Liver (tissue), 9 donors: ENCODE results near the gene ILDR2. TPM values are rescaled to one million over a fixed set of nuclear protein-coding genes. Genes with fewer than 3 reads are reported as not detected.

ENCODE experiments used
- DNase-seq: peaks from one replicate; pipeline ENCODE4 v3.0.0-alpha.2; 2017; ENCODE audit warnings: low spot score
- H3K27ac ChIP-seq, 2 donors: one replicate each; pipeline ENCODE4 v1.7.0; 2013; ENCODE audit warnings: inconsistent platforms in 2 of 2, low read length in 2 of 2, control low read depth in 1 of 2, low read depth in 1 of 2, mild to moderate bottlenecking in 1 of 2
- H3K27me3 ChIP-seq, 4 donors: one replicate each; pipeline versions ENCODE4 v1.6.1 to v1.7.0; 2013; ENCODE audit warnings: low read length in 3 of 4, inconsistent platforms in 1 of 4, mild to moderate bottlenecking in 1 of 4, moderate library complexity in 1 of 4; ENCODE audit not compliant: control insufficient read depth in 4 of 4, insufficient read depth in 4 of 4
- H3K36me3 ChIP-seq, 4 donors: one replicate each; pipeline versions ENCODE4 v1.6.1 to v1.7.0; 2013; ENCODE audit warnings: low read length in 3 of 4, mild to moderate bottlenecking in 3 of 4, low read depth in 1 of 4, moderate library complexity in 1 of 4; ENCODE audit not compliant: control insufficient read depth in 4 of 4, insufficient read depth in 3 of 4
- H3K4me1 ChIP-seq, 4 donors: one replicate each; pipeline versions ENCODE4 v1.6.1 to v1.7.0; 2013; ENCODE audit warnings: low read length in 3 of 4, mild to moderate bottlenecking in 3 of 4, moderate library complexity in 1 of 4; ENCODE audit not compliant: control insufficient read depth in 4 of 4, insufficient read depth in 4 of 4
- H3K4me3 ChIP-seq, 3 donors: one replicate each; pipeline versions ENCODE4 v1.6.1 to v1.7.0; 2013; ENCODE audit warnings: low read length in 3 of 3, control low read depth in 1 of 3, low read depth in 1 of 3, mild to moderate bottlenecking in 1 of 3
- H3K9ac ChIP-seq, 2 donors: one replicate each; pipeline ENCODE4 v1.7.0; 2013; ENCODE audit warnings: low read length in 2 of 2, mild to moderate bottlenecking in 2 of 2, moderate library complexity in 2 of 2, control low read depth in 1 of 2, low read depth in 1 of 2
- H3K9me3 ChIP-seq, 4 donors: one replicate each; pipeline versions ENCODE4 v1.6.1 to v1.7.0; 2013; ENCODE audit warnings: low read length in 3 of 4; ENCODE audit not compliant: control insufficient read depth in 4 of 4
- CTCF ChIP-seq: fragments of 150-350 bp; IDR thresholded peaks from 2 replicates; pipeline ENCODE4 v1.5.1; 2017; ENCODE audit warnings: improper control_type of control experiment, low read depth, low read length; ENCODE audit not compliant: missing input control
- EGR1 ChIP-seq, 2 donors: IDR thresholded peaks; 2 replicates each; pipeline ENCODE4 v1.6.1; 2016 to 2018; ENCODE audit warnings: antibody characterized with exemption in 2 of 2, low read depth in 2 of 2
- FOXA1 ChIP-seq: IDR thresholded peaks from 2 replicates; pipeline ENCODE4 v1.6.1; 2016; ENCODE audit warnings: antibody characterized with exemption
- FOXA2 ChIP-seq: IDR thresholded peaks from 2 replicates; pipeline ENCODE4 v1.6.1; 2016; ENCODE audit warnings: antibody characterized with exemption
- GABPA ChIP-seq, 2 donors: IDR thresholded peaks in 1 of 2; conservative IDR thresholded peaks in 1 of 2; 2 replicates each; pipeline ENCODE4 v1.6.1; 2016; ENCODE audit warnings: antibody characterized with exemption in 2 of 2, mild to moderate bottlenecking in 1 of 2, moderate library complexity in 1 of 2
- HNF4G ChIP-seq: IDR thresholded peaks from 2 replicates; pipeline ENCODE4 v1.6.1; 2016; ENCODE audit warnings: antibody characterized with exemption
- JUND ChIP-seq, 2 donors: IDR thresholded peaks; 2 replicates each; pipeline ENCODE4 v1.6.1; 2016; ENCODE audit warnings: antibody characterized with exemption in 2 of 2
- NR2F2 ChIP-seq: IDR thresholded peaks from 2 replicates; pipeline ENCODE4 v1.6.1; 2016; ENCODE audit warnings: antibody characterized with exemption
- RAD21 ChIP-seq, 2 donors: IDR thresholded peaks; 2 replicates each; pipeline ENCODE4 v1.6.1; 2016; ENCODE audit warnings: antibody characterized with exemption in 2 of 2, mild to moderate bottlenecking in 2 of 2
- SP1 ChIP-seq: IDR thresholded peaks from 2 replicates; pipeline ENCODE4 v1.6.1; 2018; ENCODE audit warnings: antibody characterized with exemption, mild to moderate bottlenecking
- TAF1 ChIP-seq: conservative IDR thresholded peaks from 2 replicates; pipeline ENCODE4 v1.6.1; 2016; ENCODE audit warnings: antibody characterized with exemption, mild to moderate bottlenecking
- YY1 ChIP-seq: IDR thresholded peaks from 2 replicates; pipeline ENCODE4 v1.6.1; 2016; ENCODE audit warnings: antibody characterized with exemption, mild to moderate bottlenecking
- ZBTB33 ChIP-seq: IDR thresholded peaks from 2 replicates; pipeline ENCODE4 v1.6.1; 2016; ENCODE audit warnings: antibody characterized with exemption
- WGBS: extraction: QIAGEN DNeasy Blood & Tissue Kit; methylation state at CpG from one replicate; pipeline ENCODE4 v1.1.7; 2013; 5-methylcytosine and 5-hydroxymethylcytosine counted together
- polyA plus RNA-seq, 2 donors: library from polyadenylated mRNA; stranded (reverse) in 1 of 2; unstranded in 1 of 2; fragments of 200-250 nt in 1 of 2; fragments of >200 nt in 1 of 2; fragmentation: Nextera tagmentation in 1 of 2; extraction: Ambion mirVana in 1 of 2; gene quantifications; one replicate each; pipeline versions ENCODE4 v1.2.1 to v1.2.3, GENCODE V29; 2013 to 2015
- total RNA-seq, 2 donors: library from RNA; depleted of rRNA; stranded (reverse); fragments of >200 nt; gene quantifications; one replicate each; pipeline ENCODE4 v1.2.3, GENCODE V29; 2014
- TF ChIP-seq, protein P1 (sequence below): IDR thresholded peaks from 2 replicates; pipeline ENCODE4 v1.6.1; 2016; ENCODE audit warnings: antibody characterized with exemption, mild to moderate bottlenecking
- TF ChIP-seq, protein P2 (sequence below): IDR thresholded peaks from 2 replicates; pipeline ENCODE4 v1.6.1; 2016; ENCODE audit warnings: antibody characterized with exemption
- TF ChIP-seq, protein P3 (sequence below): IDR thresholded peaks from 2 replicates; pipeline ENCODE4 v1.6.1; 2016; ENCODE audit warnings: antibody characterized with exemption
- donor health status: healthy.
- donor health status: healthy.
- donor health status: healthy.
- donor health status: healthy.
- donor health status: healthy.

Gene ILDR2
- total and polyA plus RNA-seq, 4 donors = 0.09 to 7.4 (median 0.44) TPM

DNA sequence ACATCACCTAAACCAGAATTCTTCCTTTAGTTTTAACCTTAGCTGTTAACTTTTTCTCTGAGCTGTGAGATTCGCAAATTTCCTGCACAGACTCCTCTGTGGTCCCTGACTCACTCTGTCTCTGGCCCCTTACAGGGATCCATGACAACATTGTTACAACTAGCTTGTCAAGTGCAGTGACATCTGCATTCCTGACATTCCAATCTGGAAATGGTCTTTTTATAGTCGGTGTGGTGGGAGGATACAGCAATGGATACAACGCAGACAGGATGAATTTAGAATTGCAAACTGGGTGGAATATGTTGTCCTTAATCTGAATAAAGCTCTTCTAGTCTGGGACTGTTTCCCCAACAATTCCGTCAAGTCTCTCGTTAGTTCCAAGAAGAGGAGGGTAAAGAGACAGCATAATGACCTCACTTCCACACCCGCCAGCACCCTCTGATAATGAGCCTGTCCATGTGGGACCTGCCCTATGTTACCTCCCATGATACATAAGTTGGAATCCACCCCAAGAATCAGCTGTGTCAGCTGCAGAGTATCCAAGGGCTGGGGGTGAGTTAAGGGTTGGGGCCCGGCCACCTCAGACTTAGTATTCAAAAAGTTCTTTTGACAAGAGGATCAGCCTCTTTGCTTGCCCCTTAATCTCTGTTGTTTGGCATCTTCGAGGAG, 49.4 kb downstream of the ILDR2 start:
- 81% methylated on average over 8 of the region's 8 CpGs for WGBS
- H3K9ac ChIP-seq = no peak overlapping the region
- H3K36me3 ChIP-seq = peaks cover 0 to 1% (median 0%) of the 10 kb centered on the region in 4 donors
- no peak overlapping the region for H3K27ac ChIP-seq
- no peak overlapping the region for H3K4me3 ChIP-seq
- peaks cover 0 to 3% (median 2%) of the 10 kb centered on the region in 4 donors for H3K4me1 ChIP-seq
- TF ChIP-seq JUND (IDR thresholded peaks at IDR 0.05) (no peak), RAD21 (IDR thresholded peaks at IDR 0.05) (no peak), HNF4G (no peak), FOXA2 (no peak), GABPA (IDR thresholded peaks at IDR 0.05 in 1 of 2, conservative IDR thresholded peaks at IDR 0.05 in 1 of 2) (no peak), SP1 (no peak), NR2F2 (no peak), YY1 (no peak), TAF1 (no peak)
- TF ChIP-seq, protein P1, sequence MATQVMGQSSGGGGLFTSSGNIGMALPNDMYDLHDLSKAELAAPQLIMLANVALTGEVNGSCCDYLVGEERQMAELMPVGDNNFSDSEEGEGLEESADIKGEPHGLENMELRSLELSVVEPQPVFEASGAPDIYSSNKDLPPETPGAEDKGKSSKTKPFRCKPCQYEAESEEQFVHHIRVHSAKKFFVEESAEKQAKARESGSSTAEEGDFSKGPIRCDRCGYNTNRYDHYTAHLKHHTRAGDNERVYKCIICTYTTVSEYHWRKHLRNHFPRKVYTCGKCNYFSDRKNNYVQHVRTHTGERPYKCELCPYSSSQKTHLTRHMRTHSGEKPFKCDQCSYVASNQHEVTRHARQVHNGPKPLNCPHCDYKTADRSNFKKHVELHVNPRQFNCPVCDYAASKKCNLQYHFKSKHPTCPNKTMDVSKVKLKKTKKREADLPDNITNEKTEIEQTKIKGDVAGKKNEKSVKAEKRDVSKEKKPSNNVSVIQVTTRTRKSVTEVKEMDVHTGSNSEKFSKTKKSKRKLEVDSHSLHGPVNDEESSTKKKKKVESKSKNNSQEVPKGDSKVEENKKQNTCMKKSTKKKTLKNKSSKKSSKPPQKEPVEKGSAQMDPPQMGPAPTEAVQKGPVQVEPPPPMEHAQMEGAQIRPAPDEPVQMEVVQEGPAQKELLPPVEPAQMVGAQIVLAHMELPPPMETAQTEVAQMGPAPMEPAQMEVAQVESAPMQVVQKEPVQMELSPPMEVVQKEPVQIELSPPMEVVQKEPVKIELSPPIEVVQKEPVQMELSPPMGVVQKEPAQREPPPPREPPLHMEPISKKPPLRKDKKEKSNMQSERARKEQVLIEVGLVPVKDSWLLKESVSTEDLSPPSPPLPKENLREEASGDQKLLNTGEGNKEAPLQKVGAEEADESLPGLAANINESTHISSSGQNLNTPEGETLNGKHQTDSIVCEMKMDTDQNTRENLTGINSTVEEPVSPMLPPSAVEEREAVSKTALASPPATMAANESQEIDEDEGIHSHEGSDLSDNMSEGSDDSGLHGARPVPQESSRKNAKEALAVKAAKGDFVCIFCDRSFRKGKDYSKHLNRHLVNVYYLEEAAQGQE = no peak
- DNase-seq = no peak
- H3K27me3 ChIP-seq = no peaks in the 10 kb centered on the region
- H3K9me3 ChIP-seq = no peaks in the 10 kb centered on the region

DNA sequence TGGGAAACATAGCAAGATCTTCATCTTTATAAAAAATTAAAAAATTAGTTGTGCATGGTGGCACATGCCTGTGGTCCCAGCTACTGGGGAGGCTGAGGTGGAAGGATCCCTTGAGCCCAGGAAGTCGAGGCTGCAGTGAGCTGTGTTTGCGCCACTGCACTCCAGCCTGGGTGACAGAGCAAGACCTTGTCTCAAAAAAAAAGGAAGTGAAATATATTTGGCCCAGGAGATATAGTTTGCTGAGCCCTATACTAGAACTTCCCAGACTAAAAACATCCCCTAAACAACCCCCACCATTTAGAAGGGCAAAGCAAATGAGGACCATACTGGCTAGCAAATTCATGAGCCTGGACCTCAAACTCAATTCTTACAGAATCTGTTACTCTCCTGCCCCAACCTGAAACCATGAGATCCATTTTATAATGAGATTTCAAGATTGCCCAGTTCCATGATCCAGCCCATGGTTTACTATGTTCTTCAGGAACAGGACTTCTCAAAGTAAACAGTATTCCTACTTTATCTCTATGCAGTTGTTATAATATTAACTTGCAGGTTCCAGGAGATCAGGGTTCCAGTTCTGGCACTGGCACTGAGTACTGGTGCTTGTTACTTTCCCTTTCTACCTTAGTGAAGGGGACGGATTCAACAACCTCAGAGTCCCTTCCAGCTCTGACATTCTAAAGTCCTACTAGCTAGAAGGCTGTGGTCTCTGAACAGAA, 50.4 kb downstream of the ILDR2 start:
- H3K4me3 ChIP-seq = no peak overlapping the region
- no peaks in the 10 kb centered on the region for H3K27me3 ChIP-seq
- H3K36me3 ChIP-seq = peaks cover 0 to 1% (median 0%) of the 10 kb centered on the region in 4 donors
- WGBS = 86% methylated on average over 3 of the region's 3 CpGs
- peaks cover 6 to 9% (median 8%) of the 10 kb centered on the region in 4 donors for H3K4me1 ChIP-seq
- H3K9ac ChIP-seq = no peak overlapping the region
- no peak overlapping the region for H3K27ac ChIP-seq
- TF ChIP-seq TAF1 (no peak), CTCF (no peak), ZBTB33 (no peak), SP1 (no peak), EGR1 (IDR thresholded peaks at IDR 0.05; ENCODE audit: low read depth in 2 of 2) (no peak), NR2F2 (no peak), FOXA2 (no peak), GABPA (IDR thresholded peaks at IDR 0.05 in 1 of 2, conservative IDR thresholded peaks at IDR 0.05 in 1 of 2) (no peak), FOXA1 (no peak), RAD21 (IDR thresholded peaks at IDR 0.05) (no peak)
- TF ChIP-seq, protein P2, sequence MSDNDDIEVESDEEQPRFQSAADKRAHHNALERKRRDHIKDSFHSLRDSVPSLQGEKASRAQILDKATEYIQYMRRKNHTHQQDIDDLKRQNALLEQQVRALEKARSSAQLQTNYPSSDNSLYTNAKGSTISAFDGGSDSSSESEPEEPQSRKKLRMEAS = no peak
- TF ChIP-seq, protein P3, sequence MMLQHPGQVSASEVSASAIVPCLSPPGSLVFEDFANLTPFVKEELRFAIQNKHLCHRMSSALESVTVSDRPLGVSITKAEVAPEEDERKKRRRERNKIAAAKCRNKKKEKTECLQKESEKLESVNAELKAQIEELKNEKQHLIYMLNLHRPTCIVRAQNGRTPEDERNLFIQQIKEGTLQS = no peak
- TF ChIP-seq, protein P1 = no peak
- DNase-seq = no peak
- no peaks in the 10 kb centered on the region for H3K9me3 ChIP-seq
